ENCODE results near the gene BAZ1A. TPM values are rescaled to one million over a fixed set of nuclear protein-coding genes. Genes with fewer than 3 reads are reported as not detected.

The BAZ1A gene
- total and polyA plus RNA-seq, 2 of the 8 experiments (the other 6 are each of a cell fraction or from before 2014, with no cell fraction given) = 8.0 to 23.1 TPM

DNA sequence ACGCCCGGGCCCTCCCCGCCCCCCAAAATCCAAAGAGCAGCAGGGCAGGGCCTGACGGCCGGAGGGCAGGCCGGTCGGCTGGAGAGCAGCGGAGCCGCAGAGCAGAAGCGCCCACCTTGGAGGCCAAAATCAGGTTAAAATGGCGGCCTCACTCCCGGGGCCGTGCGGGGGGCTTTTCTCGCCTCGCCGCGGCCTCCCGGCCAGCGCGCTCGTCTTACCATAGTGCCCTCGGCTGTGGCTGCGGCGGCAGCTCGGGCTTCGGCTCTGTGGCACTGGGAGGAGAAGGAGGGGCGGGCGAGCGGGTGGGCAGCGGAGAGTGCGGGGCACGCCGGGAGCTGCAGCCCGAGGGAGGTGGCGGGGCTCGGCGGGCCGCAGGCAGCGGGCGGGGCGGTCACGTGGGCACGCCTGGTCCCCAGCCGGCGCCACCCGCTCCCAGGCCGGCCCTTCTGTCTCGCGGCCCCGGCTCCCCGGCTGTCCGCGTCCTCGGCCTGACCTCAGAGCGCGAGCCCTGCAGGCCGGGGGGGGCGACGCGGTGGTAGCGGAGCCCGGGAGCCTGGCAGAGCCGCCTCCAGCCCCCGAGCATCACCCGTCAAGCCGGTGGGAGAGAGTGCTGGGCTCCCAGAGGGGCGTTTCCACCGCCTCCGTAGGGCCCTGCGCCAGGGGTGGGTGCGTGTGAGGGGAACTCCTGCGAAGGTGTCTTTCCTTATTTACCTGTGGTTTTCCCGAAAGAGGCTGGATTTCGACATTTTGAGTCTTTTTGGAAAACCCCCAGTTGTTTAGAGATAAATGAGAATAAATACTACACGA is 160.6 kb downstream of the BAZ1A start, which contains the start of gene CFL2 (continued):
- TF ChIP-seq, protein P1, sequence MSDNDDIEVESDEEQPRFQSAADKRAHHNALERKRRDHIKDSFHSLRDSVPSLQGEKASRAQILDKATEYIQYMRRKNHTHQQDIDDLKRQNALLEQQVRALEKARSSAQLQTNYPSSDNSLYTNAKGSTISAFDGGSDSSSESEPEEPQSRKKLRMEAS (IDR thresholded peaks at IDR 0.05) = peak; percentile 28; the same call in 1 of the 2 replicates
- TF ChIP-seq HDAC6 (IDR thresholded peaks at IDR 0.05; ENCODE audit: low read depth, low read length) (no peak), SIN3A (conservative IDR thresholded peaks at IDR 0.05 in 1 of 2, IDR thresholded peaks at IDR 0.05 in 1 of 2; ENCODE audit: low read depth in 1 of 2, low read length in 2 of 2) (no peak; a peak in 2 of 4 replicates), ASH2L (IDR thresholded peaks at IDR 0.05; ENCODE audit: low read length) (peak; percentile 92), FOSL1 (IDR thresholded peaks at IDR 0.05; ENCODE audit: insufficient read depth, low read depth, low read length) (no peak), CHD1 (IDR thresholded peaks at IDR 0.05; ENCODE audit: low read depth, low read length) (no peak), SRF (IDR thresholded peaks at IDR 0.05; ENCODE audit: low read depth, low read length) (no peak), JUND (IDR thresholded peaks at IDR 0.05; ENCODE audit: low read length) (no peak), SIRT6 (IDR thresholded peaks at IDR 0.05; ENCODE audit: low read length) (no peak), EZH2 (IDR thresholded peaks at IDR 0.05; ENCODE audit: low read depth, low read length, severe bottlenecking) (no peak), SUZ12 (IDR thresholded peaks at IDR 0.05; ENCODE audit: low read length) (no peak), SIX5 (IDR thresholded peaks at IDR 0.05; ENCODE audit: low read depth, low read length) (no peak), RFX5 (IDR thresholded peaks at IDR 0.05; ENCODE audit: borderline replicate concordance, low read depth, low read length) (no peak), POU5F1 (IDR thresholded peaks at IDR 0.05; ENCODE audit: low read depth, low read length) (no peak), HDAC2 (IDR thresholded peaks at IDR 0.05; ENCODE audit: borderline replicate concordance in 1 of 2, low read depth in 2 of 2, low read length in 2 of 2) (no peak), SP1 (IDR thresholded peaks at IDR 0.05; ENCODE audit: low read depth, low read length) (no peak), CREB1 (IDR thresholded peaks at IDR 0.05) (no peak), ATF2 (IDR thresholded peaks at IDR 0.05; ENCODE audit: low read length) (no peak), CEBPB (IDR thresholded peaks at IDR 0.05; ENCODE audit: low read depth, low read length) (no peak), RAD21 (IDR thresholded peaks at IDR 0.05 in 1 of 2, conservative IDR thresholded peaks at IDR 0.05 in 1 of 2; ENCODE audit: low read depth in 2 of 2, low read length in 2 of 2) (no peak), BCL11A (IDR thresholded peaks at IDR 0.05; ENCODE audit: low read depth in 2 of 2, low read length in 2 of 2) (no peak), TCF12 (IDR thresholded peaks at IDR 0.05; ENCODE audit: low read depth, low read length) (no peak), TBP (IDR thresholded peaks at IDR 0.05; ENCODE audit: low read depth, low read length) (peak; percentile 82)
